Measurements from ENCODE around the gene ZNF275.

GRCh38 chrX:153374426-153374825 lies 40.5 kb downstream of the ZNF275 start:
- no peak for TF ChIP-seq CTCF (IDR thresholded peaks at IDR 0.05; ENCODE audit: poor library complexity)
- TF ChIP-seq EZH2 (IDR thresholded peaks at IDR 0.05; ENCODE audit: borderline replicate concordance): no peak
- TF ChIP-seq EZH2phosphoT487 (IDR thresholded peaks at IDR 0.05; ENCODE audit: low read depth, severe bottlenecking, unreplicated experiment): no peak

Data from hepatocyte (in vitro differentiated cells).